H9 (cell line): ENCODE data around the gene BHLHA9. TPM values are rescaled to one million over a fixed set of nuclear protein-coding genes. Genes with fewer than 3 reads are reported as not detected.
A peak's percentile ranks its signal among the peaks of the same experiment; 100 is the strongest.

Experiments used
- DNase-seq: peaks from one replicate; pipeline ENCODE4 v3.0.0-alpha.2; 2017
- H2AFZ ChIP-seq: one replicate; pipeline ENCODE4 v1.6.1; 2013; ENCODE audit warnings: mild to moderate bottlenecking, low read length, control low read depth, moderate library complexity
- H2AK5ac ChIP-seq: 2 replicates; pipeline ENCODE4 v1.6.1; 2013; ENCODE audit warnings: low read length, control low read depth, mixed read lengths; ENCODE audit not compliant: insufficient read length
- H2BK120ac ChIP-seq: one replicate; pipeline ENCODE4 v1.6.1; 2013; ENCODE audit warnings: low read depth, mild to moderate bottlenecking, low read length, control low read depth, inconsistent platforms; ENCODE audit not compliant: poor library complexity, severe bottlenecking
- H2BK12ac ChIP-seq: 2 replicates; pipeline ENCODE4 v1.6.1; 2013; ENCODE audit warnings: low read length, control low read depth, mixed read lengths, low read depth; ENCODE audit not compliant: insufficient read length
- H2BK15ac ChIP-seq: 2 replicates; pipeline ENCODE4 v1.6.1; 2013; ENCODE audit warnings: low read depth, low read length, control low read depth
- H2BK20ac ChIP-seq: one replicate; pipeline ENCODE4 v1.6.1; 2013; ENCODE audit warnings: low read depth, mild to moderate bottlenecking, low read length, control low read depth, inconsistent platforms; ENCODE audit not compliant: poor library complexity, severe bottlenecking
- H2BK5ac ChIP-seq: 2 replicates; pipeline ENCODE4 v1.6.1; 2013; ENCODE audit warnings: low read length, control low read depth, mixed read lengths; ENCODE audit not compliant: insufficient read length
- H3K14ac ChIP-seq: 2 replicates; pipeline ENCODE4 v1.6.1; 2013; ENCODE audit warnings: low read length, control low read depth; ENCODE audit not compliant: insufficient read depth
- H3K18ac ChIP-seq: 2 replicates; pipeline ENCODE4 v1.6.1; 2013; ENCODE audit warnings: low read depth, mild to moderate bottlenecking, mixed read lengths, low read length, control low read depth; ENCODE audit not compliant: insufficient read length
- H3K23ac ChIP-seq: 2 replicates; pipeline ENCODE4 v1.6.1; 2013; ENCODE audit warnings: low read length, control low read depth, mixed read lengths, low read depth; ENCODE audit not compliant: insufficient read length
- H3K23me2 ChIP-seq: 2 replicates; pipeline ENCODE4 v1.6.1; 2013; ENCODE audit warnings: low read depth, mild to moderate bottlenecking, mixed read lengths, low read length, control low read depth; ENCODE audit not compliant: insufficient read length, poor library complexity, severe bottlenecking
- H3K27ac ChIP-seq: 2 replicates; pipeline ENCODE4 v1.5.1; 2013; ENCODE audit warnings: low read length, control low read depth, mixed read lengths, low read depth; ENCODE audit not compliant: insufficient read length
- H3K27me3 ChIP-seq: 2 replicates; pipeline ENCODE4 v1.6.1; 2013; ENCODE audit warnings: low read length, control low read depth, inconsistent platforms; ENCODE audit not compliant: insufficient read depth
- H3K4ac ChIP-seq: 2 replicates; pipeline ENCODE4 v1.6.1; 2013; ENCODE audit warnings: low read depth, mild to moderate bottlenecking, control low read depth, inconsistent platforms, low read length, moderate library complexity
- H3K4me1 ChIP-seq: 2 replicates; pipeline ENCODE4 v1.6.1; 2013; ENCODE audit warnings: low read length, control low read depth, inconsistent platforms; ENCODE audit not compliant: insufficient read depth
- H3K4me2 ChIP-seq: 2 replicates; pipeline ENCODE4 v1.6.1; 2013; ENCODE audit warnings: low read length, control low read depth, mixed read lengths; ENCODE audit not compliant: insufficient read length, insufficient read depth
- H3K56ac ChIP-seq: 2 replicates; pipeline ENCODE4 v1.6.1; 2013; ENCODE audit warnings: low read depth, mild to moderate bottlenecking, mixed read lengths, low read length, control low read depth; ENCODE audit not compliant: insufficient read length
- H3K79me1 ChIP-seq: 2 replicates; pipeline ENCODE4 v1.6.1; 2013; ENCODE audit warnings: low read depth, mild to moderate bottlenecking, moderate library complexity, low read length, control low read depth, inconsistent platforms; ENCODE audit not compliant: insufficient read depth, poor library complexity, severe bottlenecking
- H3K79me2 ChIP-seq: 2 replicates; pipeline ENCODE4 v1.6.1; 2013; ENCODE audit warnings: low read length, control low read depth, inconsistent platforms; ENCODE audit not compliant: insufficient read depth
- H3K9ac ChIP-seq: 2 replicates; pipeline ENCODE4 v1.6.1; 2013; ENCODE audit warnings: low read length, control low read depth, mixed read lengths; ENCODE audit not compliant: insufficient read length; ENCODE audit errors: extremely low read depth
- H3K9me3 ChIP-seq: one replicate; pipeline ENCODE4 v1.6.1; 2013; ENCODE audit warnings: low read depth, low read length, inconsistent platforms; ENCODE audit not compliant: control insufficient read depth
- H3T11ph ChIP-seq: one replicate; pipeline ENCODE4 v1.6.1; 2013; ENCODE audit warnings: mild to moderate bottlenecking, low read length, control low read depth, inconsistent platforms
- H4K20me1 ChIP-seq: one replicate; pipeline ENCODE4 v1.6.1; 2013; ENCODE audit not compliant: control insufficient read depth, insufficient read length, insufficient read depth
- H4K5ac ChIP-seq: 2 replicates; pipeline ENCODE4 v1.6.1; 2013; ENCODE audit warnings: low read depth, mild to moderate bottlenecking, mixed read lengths, low read length, control low read depth; ENCODE audit not compliant: insufficient read length
- H4K8ac ChIP-seq: replicated peaks from 2 replicates; pipeline ENCODE4 v1.6.1; 2013; ENCODE audit warnings: low read length, control low read depth, mixed read lengths, low read depth; ENCODE audit not compliant: insufficient read length
- H4K91ac ChIP-seq: 2 replicates; pipeline ENCODE4 v1.6.1; 2013; ENCODE audit warnings: low read depth, mild to moderate bottlenecking, moderate library complexity, mixed read lengths, low read length, control low read depth; ENCODE audit not compliant: insufficient read length
- H3K27ac Mint-ChIP-seq, 3 experiments: 2 replicates in 2 of 3; 3 replicates in 1 of 3; pipeline ENCODE4 v1.8.0; 2020 to 2021; ENCODE audit warnings: mixed read lengths in 3 of 3, mild to moderate bottlenecking in 1 of 3, moderate library complexity in 1 of 3
- H3K27me3 Mint-ChIP-seq: 2 replicates; pipeline ENCODE4 v1.8.0; 2021; ENCODE audit warnings: low read depth, mild to moderate bottlenecking, moderate library complexity, mixed read lengths
- H3K36me3 Mint-ChIP-seq, 3 experiments: 2 replicates in 2 of 3; 3 replicates in 1 of 3; pipeline ENCODE4 v1.8.0; 2020 to 2021; ENCODE audit warnings: low read depth in 3 of 3, mixed read lengths in 3 of 3; ENCODE audit not compliant: insufficient read depth in 1 of 3
- H3K4me1 Mint-ChIP-seq, 2 experiments: 2 replicates each; pipeline ENCODE4 v1.8.0; 2020; ENCODE audit warnings: mixed read lengths in 2 of 2
- H3K4me3 Mint-ChIP-seq, 2 experiments: 2 replicates in 1 of 2; 3 replicates in 1 of 2; pipeline ENCODE4 v1.8.0; 2020 to 2021; ENCODE audit warnings: mild to moderate bottlenecking in 2 of 2, mixed read lengths in 2 of 2, moderate library complexity in 1 of 2
- H3K9me3 Mint-ChIP-seq, 2 experiments: 2 replicates in 1 of 2; 3 replicates in 1 of 2; pipeline ENCODE4 v1.8.0; 2020; ENCODE audit warnings: mild to moderate bottlenecking in 2 of 2, mixed read lengths in 2 of 2, moderate library complexity in 1 of 2
- CTCF ChIP-seq: fragments of 200-600 bp; sonication (generic); conservative IDR thresholded peaks from 3 replicates; pipeline ENCODE4 v1.8.0; 2021; ENCODE audit warnings: antibody characterized with exemption, mild to moderate bottlenecking
- WGBS: extraction: QIAGEN DNeasy Blood & Tissue Kit; methylation state at CpG from one replicate; pipeline ENCODE4 v1.1.7; 2013; ENCODE audit warnings: missing lambda C conversion rate, low lambda C conversion rate, mixed read lengths; ENCODE audit not compliant: insufficient read length; ENCODE audit errors: extremely low coverage; 5-methylcytosine and 5-hydroxymethylcytosine counted together
- total RNA-seq: library from RNA; stranded (reverse); gene quantifications from 2 replicates; pipeline ENCODE4 v1.2.1, GENCODE V29; 2021

BHLHA9 gene
- total RNA-seq, 1 experiment from 2014 or later = not detected

- H3K27me3 Mint-ChIP-seq = peaks cover 89% of the 10 kb centered on the region
- Histone ChIP-seq H4K8ac (no peak overlapping the region), H3K27ac (no peak overlapping the region), H3K23me2 (peaks cover 3% of the 10 kb centered on the region), H4K5ac (no peak overlapping the region), H3K4ac (no peak overlapping the region), H3K79me1 (no peaks in the 10 kb centered on the region), H2BK120ac (no peak overlapping the region), H4K20me1 (no peaks in the 10 kb centered on the region), H3K27me3 (peaks cover 41% of the 10 kb centered on the region), H3K18ac (no peak overlapping the region), H3K4me1 (no peaks in the 10 kb centered on the region), H3K79me2 (no peaks in the 10 kb centered on the region), H3K4me2 (peak overlapping the region; percentile 36), H3K9me3 (no peaks in the 10 kb centered on the region), H2AFZ (no peak overlapping the region), H3K14ac (no peak overlapping the region), H2BK15ac (no peak overlapping the region; the same call in 1 of the 2 replicates), H2AK5ac (no peak overlapping the region), H3K9ac (no peak overlapping the region), H2BK5ac (no peak overlapping the region), H3T11ph (no peak overlapping the region), H4K91ac (no peak overlapping the region), H2BK20ac (no peak overlapping the region), H3K23ac (no peak overlapping the region), H3K56ac (no peak overlapping the region), H2BK12ac (no peak overlapping the region)
- peaks cover 7 to 12% of the 10 kb centered on the region in 2 experiments for H3K4me1 Mint-ChIP-seq
- peaks cover 8 to 9% of the 10 kb centered on the region in 2 experiments for H3K9me3 Mint-ChIP-seq
- no peak for DNase-seq
- peaks cover 2 to 4% (median 2%) of the 10 kb centered on the region in 3 experiments; a peak in 4 of 7 replicates for H3K36me3 Mint-ChIP-seq
- no peak overlapping the region for H3K4me3 Mint-ChIP-seq
- TF ChIP-seq CTCF = no peak
- WGBS = no CpG with 5 or more reads among the region's 79 CpGs
- H3K27ac Mint-ChIP-seq = no peak overlapping the region
These were observed 41.4 kb upstream of the BHLHA9 start for GRCh38 chr17:1228781-1229348.
